HUES48 (cell line): ENCODE measurements around the gene CALY.

ENCODE experiments used
- H3K27ac ChIP-seq: one replicate; pipeline ENCODE4 v1.7.0; 2013; ENCODE audit warnings: low read depth, low read length, inconsistent platforms
- H3K27me3 ChIP-seq: 2 replicates; pipeline ENCODE4 v1.6.1; 2013; ENCODE audit warnings: mild to moderate bottlenecking, low read length; ENCODE audit not compliant: control insufficient read depth, insufficient read depth
- H3K36me3 ChIP-seq: 2 replicates; pipeline ENCODE4 v1.6.1; 2013; ENCODE audit warnings: low read length; ENCODE audit not compliant: control insufficient read depth, insufficient read depth
- H3K4me1 ChIP-seq: 2 replicates; pipeline ENCODE4 v1.6.1; 2013; ENCODE audit warnings: mild to moderate bottlenecking, low read length; ENCODE audit not compliant: control insufficient read depth, insufficient read depth
- H3K4me3 ChIP-seq: 2 replicates; pipeline ENCODE4 v1.5.1; 2013; ENCODE audit warnings: mild to moderate bottlenecking, low read depth, low read length
- H3K9ac ChIP-seq: 2 replicates; pipeline ENCODE4 v1.6.1; 2013; ENCODE audit warnings: mild to moderate bottlenecking, low read depth, low read length, moderate library complexity
- H3K9me3 ChIP-seq: 2 replicates; pipeline ENCODE4 v1.6.1; 2013; ENCODE audit warnings: low read length; ENCODE audit not compliant: control insufficient read depth, insufficient read depth

CALY gene

GRCh38 chr10:133338080-133339071 lies 1.7 kb upstream of the CALY start:
- Histone ChIP-seq H3K36me3 (no peaks in the 10 kb centered on the region), H3K9ac (no peak overlapping the region), H3K27ac (no peak overlapping the region), H3K27me3 (peaks cover 43% of the 10 kb centered on the region), H3K4me1 (no peaks in the 10 kb centered on the region), H3K9me3 (no peaks in the 10 kb centered on the region), H3K4me3 (no peak overlapping the region)

GRCh38 chr10:133337370-133337725 lies 652 bp upstream of the CALY start:
- no peaks in the 10 kb centered on the region for H3K9me3 ChIP-seq
- no peak overlapping the region for H3K27ac ChIP-seq
- H3K27me3 ChIP-seq, result peaks cover 52% of the 10 kb centered on the region
- H3K4me1 ChIP-seq, result no peaks in the 10 kb centered on the region
- no peak overlapping the region for H3K9ac ChIP-seq
- H3K36me3 ChIP-seq, result no peaks in the 10 kb centered on the region
- H3K4me3 ChIP-seq, result no peak overlapping the region

- no peak overlapping the region for H3K4me3 ChIP-seq
- H3K27me3 ChIP-seq, result peaks cover 64% of the 10 kb centered on the region
- H3K4me1 ChIP-seq, result no peaks in the 10 kb centered on the region
Measured at GRCh38 chr10:133336118-133336576, 549 bp downstream of the CALY start.

GRCh38 chr10:133335246-133336117 lies 1.2 kb downstream of the CALY start:
- Histone ChIP-seq H3K9ac (no peak overlapping the region), H3K4me1 (no peaks in the 10 kb centered on the region), H3K4me3 (peak overlapping the region; percentile 55), H3K36me3 (no peaks in the 10 kb centered on the region), H3K9me3 (no peaks in the 10 kb centered on the region), H3K27me3 (peaks cover 70% of the 10 kb centered on the region), H3K27ac (no peak overlapping the region)

More at GRCh38 chr10:133336118-133336576, 549 bp downstream of the CALY start:
- Histone ChIP-seq H3K9me3 (no peaks in the 10 kb centered on the region), H3K36me3 (no peaks in the 10 kb centered on the region), H3K9ac (no peak overlapping the region), H3K27ac (no peak overlapping the region)

GRCh38 chr10:133334503-133335245 lies 2.0 kb downstream of the CALY start:
- H3K27me3 ChIP-seq, result peaks cover 73% of the 10 kb centered on the region
- H3K4me1 ChIP-seq, result 0 out of 2 replicates have a peak, but pooled peaks cover under 1% of the 10 kb centered on the region
- H3K9ac ChIP-seq, result no peak overlapping the region
- H3K4me3 ChIP-seq, result peak overlapping the region; percentile 55
- no peak overlapping the region for H3K27ac ChIP-seq
- H3K36me3 ChIP-seq, result no peaks in the 10 kb centered on the region
- H3K9me3 ChIP-seq, result no peaks in the 10 kb centered on the region

GRCh38 chr10:133332936-133333699 lies 3.6 kb downstream of the CALY start:
- no peak overlapping the region for H3K27ac ChIP-seq
- peaks cover 89% of the 10 kb centered on the region for H3K27me3 ChIP-seq
- no peak overlapping the region for H3K4me3 ChIP-seq
- no peak overlapping the region for H3K9ac ChIP-seq
- peaks cover 8% of the 10 kb centered on the region for H3K4me1 ChIP-seq
- no peaks in the 10 kb centered on the region for H3K9me3 ChIP-seq
- no peaks in the 10 kb centered on the region for H3K36me3 ChIP-seq

- Histone ChIP-seq H3K4me1 (peaks cover 15% of the 10 kb centered on the region), H3K9me3 (no peaks in the 10 kb centered on the region), H3K27ac (no peak overlapping the region), H3K4me3 (peak overlapping the region; percentile 49), H3K27me3 (peaks cover 91% of the 10 kb centered on the region), H3K9ac (no peak overlapping the region), H3K36me3 (no peaks in the 10 kb centered on the region)
Measured at GRCh38 chr10:133329491-133330202, 7.0 kb downstream of the CALY start.

GRCh38 chr10:133328358-133329343 lies 8.0 kb downstream of the CALY start:
- H3K9me3 ChIP-seq, result no peaks in the 10 kb centered on the region
- no peak overlapping the region for H3K4me3 ChIP-seq
- H3K27me3 ChIP-seq, result peaks cover 83% of the 10 kb centered on the region
- H3K9ac ChIP-seq, result no peak overlapping the region
- H3K4me1 ChIP-seq, result peaks cover 15% of the 10 kb centered on the region
- H3K36me3 ChIP-seq, result no peaks in the 10 kb centered on the region
- no peak overlapping the region for H3K27ac ChIP-seq
